NT2/D1 (cell line): ENCODE data around the gene PIGP.

Experiments used
- DNase-seq: peaks from one replicate; pipeline ENCODE4 v3.0.0-alpha.2; 2011; ENCODE audit warnings: low read depth, low spot score
- H3K27me3 ChIP-seq: 2 replicates; pipeline ENCODE4 v1.6.0; 2011; ENCODE audit warnings: mild to moderate bottlenecking; ENCODE audit not compliant: insufficient read length, insufficient read depth
- H3K36me3 ChIP-seq: 2 replicates; pipeline ENCODE4 v1.6.1; 2011; ENCODE audit warnings: mild to moderate bottlenecking, low read length, mixed read lengths; ENCODE audit not compliant: insufficient read depth, insufficient read length
- H3K4me1 ChIP-seq: 2 replicates; pipeline ENCODE4 v1.5.1; 2011; ENCODE audit not compliant: insufficient read depth, insufficient read length
- H3K4me3 ChIP-seq: 2 replicates; pipeline ENCODE4 v1.5.1; 2011; ENCODE audit warnings: low read depth; ENCODE audit not compliant: insufficient read length
- H3K9ac ChIP-seq: 2 replicates; pipeline ENCODE4 v1.6.0; 2011; ENCODE audit warnings: low read depth; ENCODE audit not compliant: insufficient read length
- H3K9me3 ChIP-seq: 2 replicates; pipeline ENCODE4 v1.5.1; 2011; ENCODE audit warnings: mild to moderate bottlenecking, low read length; ENCODE audit not compliant: insufficient read depth
- SUZ12 ChIP-seq: IDR thresholded peaks from 2 replicates; pipeline ENCODE4 v1.6.1; 2011; ENCODE audit not compliant: insufficient read length, insufficient read depth; ENCODE audit errors: extremely low read depth
- YY1 ChIP-seq: IDR thresholded peaks from 2 replicates; pipeline ENCODE4 v1.6.1; 2011; ENCODE audit not compliant: insufficient read length, insufficient read depth
- ZNF274 ChIP-seq: IDR thresholded peaks from 2 replicates; pipeline ENCODE4 v1.6.1; 2011; ENCODE audit warnings: mild to moderate bottlenecking, low read depth, low read length

Gene PIGP

DNA sequence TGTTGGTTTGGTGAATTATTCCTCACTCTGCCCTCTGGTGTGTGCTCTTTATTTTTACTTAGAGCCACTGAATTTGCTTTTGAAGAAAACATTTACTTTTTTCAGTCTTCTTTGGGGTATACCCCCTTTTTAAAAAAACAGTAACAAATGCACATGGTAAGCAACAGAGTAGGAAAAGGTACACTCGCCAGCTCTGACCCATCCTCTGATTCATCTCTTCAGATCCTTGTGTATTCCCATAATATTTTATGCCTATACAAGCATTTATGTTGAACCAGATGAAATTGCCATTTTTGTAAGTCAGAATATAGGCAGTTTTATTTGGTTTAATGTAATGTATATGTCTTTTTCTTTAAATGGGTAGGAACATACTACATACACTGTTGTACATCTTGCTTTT is 28.5 kb upstream of the PIGP start:
- Histone ChIP-seq H3K4me1 (no peaks in the 10 kb centered on the region), H3K9ac (no peak overlapping the region), H3K9me3 (peaks cover 2% of the 10 kb centered on the region; the same call in 1 of the 2 replicates), H3K4me3 (no peak overlapping the region), H3K36me3 (peaks cover 36% of the 10 kb centered on the region), H3K27me3 (no peaks in the 10 kb centered on the region)
- DNase-seq, result no peak
- TF ChIP-seq YY1, result no peak
- no peak for TF ChIP-seq ZNF274
- TF ChIP-seq SUZ12, result no peak

DNA sequence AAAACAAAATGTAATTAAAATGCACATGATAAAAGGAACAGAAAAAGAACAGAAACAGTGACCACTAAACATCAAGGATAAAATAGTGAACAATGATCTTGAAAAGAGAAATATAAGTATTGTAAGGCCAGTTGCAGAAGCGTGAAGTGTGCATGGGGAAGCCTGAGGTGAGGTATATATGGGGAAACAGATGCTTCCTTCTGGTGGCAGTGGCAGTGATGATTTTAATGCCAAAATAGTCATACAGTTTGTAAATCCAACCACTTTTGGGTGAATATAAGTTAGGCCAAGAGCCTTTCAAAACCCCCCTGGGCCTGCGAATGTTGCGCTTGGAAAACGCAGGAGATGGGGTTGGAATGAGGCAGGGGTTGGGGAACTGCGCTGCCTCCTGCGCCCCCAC is 27.4 kb upstream of the PIGP start:
- TF ChIP-seq YY1, result no peak
- no peak for TF ChIP-seq ZNF274
- TF ChIP-seq SUZ12, result no peak
- no peak overlapping the region for H3K4me3 ChIP-seq
- DNase-seq, result no peak
- H3K27me3 ChIP-seq, result no peaks in the 10 kb centered on the region
- H3K36me3 ChIP-seq, result peaks cover 47% of the 10 kb centered on the region
- no peak overlapping the region for H3K9ac ChIP-seq
- H3K4me1 ChIP-seq, result no peaks in the 10 kb centered on the region
- H3K9me3 ChIP-seq, result no peaks in the 10 kb centered on the region

DNA sequence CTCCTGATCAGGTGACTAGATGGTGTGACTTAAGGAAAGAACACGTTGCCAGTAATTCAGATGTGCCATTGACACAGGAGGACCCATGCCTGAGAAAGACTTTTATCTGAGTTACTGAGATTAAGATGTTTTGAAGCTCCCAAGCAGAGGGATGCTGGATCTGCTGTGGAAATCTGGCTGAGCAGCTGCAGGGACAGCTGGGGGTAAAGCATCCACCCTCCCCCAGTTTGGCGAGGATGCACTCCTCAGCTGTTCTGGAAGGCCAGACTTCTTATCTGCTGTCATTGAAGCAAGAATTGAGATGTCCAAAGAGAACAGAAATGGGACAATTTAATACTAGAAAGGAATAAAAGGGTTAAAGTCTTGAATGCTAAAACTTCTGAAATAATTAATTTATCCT is 25.9 kb upstream of the PIGP start:
- H3K4me3 ChIP-seq, result no peak overlapping the region
- H3K9ac ChIP-seq, result no peak overlapping the region

DNA sequence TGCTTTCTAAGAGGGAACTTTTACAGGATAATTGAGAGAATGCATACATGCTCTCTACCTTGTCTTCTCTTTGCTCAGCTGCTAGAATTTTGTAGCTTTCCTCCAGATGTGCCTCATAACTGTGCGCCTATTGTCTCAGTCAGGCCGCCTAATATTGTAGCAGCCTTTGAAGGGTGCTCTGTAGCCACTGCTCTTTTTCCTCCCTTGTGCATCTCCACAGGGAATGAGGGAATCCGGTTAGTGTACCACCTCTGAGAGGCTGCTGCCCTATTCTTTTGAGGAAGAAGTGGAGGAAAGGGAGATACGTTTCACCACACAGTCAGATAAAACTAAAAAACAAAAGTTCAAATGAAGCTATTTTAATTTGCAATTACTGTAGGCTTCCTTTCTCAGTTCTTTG is 22.9 kb upstream of the PIGP start:
- no peak for DNase-seq
- no peak overlapping the region for H3K9ac ChIP-seq
- H3K27me3 ChIP-seq, result no peaks in the 10 kb centered on the region
- peaks cover 76% of the 10 kb centered on the region for H3K36me3 ChIP-seq
- TF ChIP-seq YY1 (no peak), SUZ12 (no peak), ZNF274 (no peak)
- H3K4me1 ChIP-seq, result no peaks in the 10 kb centered on the region
- no peak overlapping the region for H3K4me3 ChIP-seq
- H3K9me3 ChIP-seq, result no peaks in the 10 kb centered on the region

More for the DNA sequence above, 25.9 kb upstream of the PIGP start:
- no peak for DNase-seq
- Histone ChIP-seq H3K27me3 (no peaks in the 10 kb centered on the region), H3K4me1 (no peaks in the 10 kb centered on the region), H3K36me3 (peaks cover 58% of the 10 kb centered on the region), H3K9me3 (no peaks in the 10 kb centered on the region)
- TF ChIP-seq SUZ12, result no peak
- no peak for TF ChIP-seq YY1
- no peak for TF ChIP-seq ZNF274

DNA sequence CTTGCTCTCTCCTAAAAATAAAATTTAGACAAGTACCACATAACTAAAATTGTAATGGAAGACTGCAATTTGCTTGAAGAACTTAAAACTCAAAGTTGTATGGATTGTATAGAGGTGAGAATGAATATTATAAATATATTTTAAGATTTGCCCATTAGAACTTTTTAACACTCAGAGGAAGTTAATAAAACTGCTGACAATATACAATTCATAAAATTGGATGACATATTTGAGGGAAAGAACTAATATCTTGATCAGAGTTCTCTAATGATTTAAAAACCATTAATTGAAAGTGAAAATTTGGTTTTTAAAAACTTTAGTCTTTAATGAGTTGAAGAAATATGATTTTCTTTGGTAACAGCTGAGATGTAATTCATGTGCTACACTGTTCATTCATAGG is 21.1 kb upstream of the PIGP start:
- H3K27me3 ChIP-seq, result no peaks in the 10 kb centered on the region
- DNase-seq, result no peak
- H3K4me1 ChIP-seq, result no peaks in the 10 kb centered on the region
- peaks cover 80% of the 10 kb centered on the region for H3K36me3 ChIP-seq
- H3K4me3 ChIP-seq, result no peak overlapping the region
- H3K9ac ChIP-seq, result no peak overlapping the region
- TF ChIP-seq SUZ12 (no peak), YY1 (no peak), ZNF274 (no peak)
- H3K9me3 ChIP-seq, result no peaks in the 10 kb centered on the region

DNA sequence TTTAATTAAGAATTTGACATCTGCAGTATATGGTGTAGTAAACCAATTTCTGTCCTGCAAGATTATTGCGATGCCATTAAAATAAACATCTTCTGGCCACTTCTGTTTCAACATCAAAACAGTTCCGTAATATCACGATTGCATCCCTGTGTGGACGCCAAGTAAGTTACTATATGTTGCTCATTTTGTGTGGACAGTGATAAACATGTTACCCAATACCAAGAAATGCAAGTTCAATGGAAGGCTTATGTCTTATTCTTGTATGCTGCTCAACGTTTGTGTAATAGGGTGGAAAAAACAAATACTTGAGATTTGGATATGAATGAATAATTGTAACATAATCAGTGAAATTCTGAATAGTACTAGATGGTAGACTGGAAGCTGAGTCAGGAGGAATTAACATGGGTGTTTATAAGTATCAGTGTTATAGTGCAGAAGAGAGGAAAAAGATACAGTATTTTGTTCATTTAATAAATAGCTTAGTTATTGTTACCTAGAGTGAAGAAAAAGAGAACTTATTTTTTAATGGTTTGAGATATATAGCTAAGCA is 15.4 kb upstream of the PIGP start:
- Histone ChIP-seq H3K9me3 (no peaks in the 10 kb centered on the region), H3K27me3 (no peaks in the 10 kb centered on the region), H3K4me3 (no peak overlapping the region), H3K4me1 (no peaks in the 10 kb centered on the region), H3K36me3 (peaks cover 44% of the 10 kb centered on the region), H3K9ac (no peak overlapping the region)
- DNase-seq, result no peak
- no peak for TF ChIP-seq SUZ12
- no peak for TF ChIP-seq YY1
- TF ChIP-seq ZNF274, result no peak

DNA sequence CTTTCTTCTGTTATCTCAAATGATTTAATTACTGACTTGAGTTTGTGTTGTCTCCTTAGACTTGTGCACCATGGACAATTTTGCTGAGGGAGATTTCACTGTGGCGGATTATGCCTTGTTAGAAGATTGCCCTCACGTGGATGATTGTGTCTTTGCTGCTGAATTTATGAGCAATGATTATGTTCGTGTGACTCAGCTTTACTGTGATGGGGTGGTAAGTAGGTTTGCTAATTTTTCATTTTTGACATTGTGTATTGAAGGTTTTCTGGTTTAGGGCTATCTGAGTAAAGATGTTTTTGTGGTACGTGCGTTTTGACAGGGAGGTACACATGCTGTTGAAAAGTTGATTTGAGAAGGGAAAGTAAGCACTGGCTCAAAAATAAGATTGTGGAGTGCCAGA is 14.3 kb upstream of the PIGP start:
- no peak for DNase-seq
- H3K27me3 ChIP-seq, result no peaks in the 10 kb centered on the region
- TF ChIP-seq YY1 (no peak), ZNF274 (no peak), SUZ12 (no peak)
- no peaks in the 10 kb centered on the region for H3K4me1 ChIP-seq
- H3K36me3 ChIP-seq, result peaks cover 39% of the 10 kb centered on the region
- H3K9ac ChIP-seq, result no peak overlapping the region
- no peaks in the 10 kb centered on the region for H3K9me3 ChIP-seq
- no peak overlapping the region for H3K4me3 ChIP-seq
